GM12891 (cell line): ENCODE data around the gene NEDD1.

Source experiments
- PAX5 ChIP-seq: IDR thresholded peaks from 2 replicates; pipeline ENCODE4 v1.6.1; 2011; ENCODE audit warnings: low read length, moderate library complexity, mild to moderate bottlenecking; ENCODE audit not compliant: insufficient read depth, severe bottlenecking
- POLR2A ChIP-seq: IDR thresholded peaks from 2 replicates; pipeline ENCODE4 v1.6.1; 2011; ENCODE audit warnings: low read depth, low read length, control low read depth
- POLR2AphosphoS5 ChIP-seq: IDR thresholded peaks from 2 replicates; pipeline ENCODE4 v1.6.1; 2011; ENCODE audit warnings: low read depth, low read length, control low read depth
- POU2F2 ChIP-seq: IDR thresholded peaks from 2 replicates; pipeline ENCODE4 v1.6.1; 2011; ENCODE audit warnings: low read depth, mild to moderate bottlenecking, control low read depth, low read length, moderate library complexity
- SPI1 ChIP-seq: IDR thresholded peaks from 2 replicates; pipeline ENCODE4 v1.6.1; 2011; ENCODE audit warnings: low read depth, low read length, control low read depth
- TAF1 ChIP-seq: IDR thresholded peaks from 2 replicates; pipeline ENCODE4 v1.6.1; 2011; ENCODE audit warnings: low read depth, low read length, control low read depth

DNA sequence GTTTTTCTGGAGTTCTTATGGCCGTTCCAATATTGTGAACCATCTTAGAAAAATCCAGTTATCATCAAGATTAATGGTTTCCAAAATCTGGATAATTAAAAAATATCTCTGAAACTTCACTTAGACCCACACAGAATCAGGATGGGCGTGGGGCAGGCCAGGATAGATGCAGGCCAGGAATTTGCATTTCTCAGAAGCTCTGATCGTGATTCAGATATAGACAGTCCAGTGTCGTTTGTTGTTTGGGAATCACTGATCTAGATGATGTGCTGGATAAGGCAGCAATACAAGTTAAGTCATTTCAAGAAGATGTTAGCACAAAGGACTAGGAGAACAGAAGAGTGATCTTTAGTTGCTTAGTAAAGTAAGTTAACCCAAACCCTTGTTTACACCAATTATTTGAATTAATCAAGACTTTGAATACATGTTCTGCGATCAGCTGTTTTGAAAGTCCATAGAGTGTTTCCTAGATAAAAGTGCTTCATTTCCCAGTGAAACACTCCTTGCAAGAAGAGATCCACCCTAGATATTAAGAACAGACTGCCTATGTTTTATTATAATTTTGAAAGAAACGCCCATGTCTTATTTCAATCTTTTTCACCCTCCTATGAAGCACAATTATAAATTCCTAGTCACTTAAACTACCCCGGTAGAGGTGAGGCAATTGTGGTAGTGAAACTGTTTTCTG, 90.9 kb downstream of the NEDD1 start:
- TF ChIP-seq SPI1 (no peak), TAF1 (no peak), POLR2A (no peak), POLR2AphosphoS5 (no peak), POU2F2 (no peak), PAX5 (no peak)
